Keratinocyte (primary cell): ENCODE measurements around the gene ABHD4.
"Not testable (repeated sequence)": the region's sequence is repeated elsewhere in the genome, so short reads cannot be mapped to it uniquely, and the experiment has no call there.

Experiments used
- EZH2 ChIP-seq: IDR thresholded peaks from one replicate; pipeline ENCODE4 v1.6.1; 2012; ENCODE audit warnings: inconsistent platforms, mild to moderate bottlenecking, low read length, moderate library complexity
- TF ChIP-seq, protein P1 (sequence below), 3 experiments: IDR thresholded peaks in 1 of 3; conservative IDR thresholded peaks in 1 of 3; optimal IDR thresholded peaks in 1 of 3; 2 replicates in 2 of 3; 3 replicates in 1 of 3; pipeline versions ENCODE3 to v1.5.1; 2011; ENCODE audit warnings: low read length in 3 of 3, mild to moderate bottlenecking in 3 of 3, moderate library complexity in 2 of 3, control low read depth in 1 of 3, inconsistent platforms in 1 of 3; ENCODE audit not compliant: insufficient read depth in 2 of 3; ENCODE audit errors: extremely low read depth in 1 of 3

DNA sequence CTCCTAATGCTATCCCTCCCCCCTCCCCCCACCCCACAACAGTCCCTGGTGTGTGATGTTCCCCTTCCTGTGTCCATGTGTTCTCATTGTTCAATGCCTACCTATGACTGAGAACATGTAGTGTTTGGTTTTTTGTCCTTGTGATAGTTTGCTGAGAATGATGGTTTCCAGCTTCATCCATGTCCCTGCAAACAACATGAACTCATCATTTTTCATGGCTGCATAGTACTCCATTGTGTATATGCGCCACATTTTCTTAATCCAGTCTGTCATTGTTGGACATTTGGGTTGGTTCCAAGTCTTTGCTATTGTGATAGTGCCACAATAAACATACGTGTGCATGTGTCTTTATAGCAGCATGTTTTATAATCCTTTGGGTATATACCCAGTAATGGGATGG is 17.7 kb downstream of the ABHD4 start:
- TF ChIP-seq, protein P1, sequence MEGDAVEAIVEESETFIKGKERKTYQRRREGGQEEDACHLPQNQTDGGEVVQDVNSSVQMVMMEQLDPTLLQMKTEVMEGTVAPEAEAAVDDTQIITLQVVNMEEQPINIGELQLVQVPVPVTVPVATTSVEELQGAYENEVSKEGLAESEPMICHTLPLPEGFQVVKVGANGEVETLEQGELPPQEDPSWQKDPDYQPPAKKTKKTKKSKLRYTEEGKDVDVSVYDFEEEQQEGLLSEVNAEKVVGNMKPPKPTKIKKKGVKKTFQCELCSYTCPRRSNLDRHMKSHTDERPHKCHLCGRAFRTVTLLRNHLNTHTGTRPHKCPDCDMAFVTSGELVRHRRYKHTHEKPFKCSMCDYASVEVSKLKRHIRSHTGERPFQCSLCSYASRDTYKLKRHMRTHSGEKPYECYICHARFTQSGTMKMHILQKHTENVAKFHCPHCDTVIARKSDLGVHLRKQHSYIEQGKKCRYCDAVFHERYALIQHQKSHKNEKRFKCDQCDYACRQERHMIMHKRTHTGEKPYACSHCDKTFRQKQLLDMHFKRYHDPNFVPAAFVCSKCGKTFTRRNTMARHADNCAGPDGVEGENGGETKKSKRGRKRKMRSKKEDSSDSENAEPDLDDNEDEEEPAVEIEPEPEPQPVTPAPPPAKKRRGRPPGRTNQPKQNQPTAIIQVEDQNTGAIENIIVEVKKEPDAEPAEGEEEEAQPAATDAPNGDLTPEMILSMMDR (optimal IDR thresholded peaks at IDR 0.05 in 1 of 3, IDR thresholded peaks at IDR 0.05 in 1 of 3, conservative IDR thresholded peaks at IDR 0.05 in 1 of 3; ENCODE audit: extremely low read depth in 1 of 3, insufficient read depth in 2 of 3, low read length in 3 of 3) = not testable (repeated sequence)
- not testable (repeated sequence) for TF ChIP-seq EZH2
